Astrocyte (in vitro differentiated cells and primary cell): ENCODE data around the gene PLD1. TPM values are rescaled to one million over a fixed set of nuclear protein-coding genes. Genes with fewer than 3 reads are reported as not detected.

Experiments used
- DNase-seq: peaks from one replicate; pipeline ENCODE4 v3.0.0-alpha.2; 2010; ENCODE audit warnings: low read depth
- FAIRE-seq: peaks from 2 replicates; lab custom pipeline; 2011; peaks lifted over from hg19 to GRCh38; lab: Jason Lieb, UNC
- H2AFZ ChIP-seq: 2 replicates; pipeline ENCODE4 v1.6.0; 2012; ENCODE audit warnings: low read depth, low read length, inconsistent platforms
- H3K27ac ChIP-seq: 2 replicates; pipeline ENCODE4 v1.5.1; 2011; ENCODE audit warnings: low read depth, low read length, inconsistent platforms
- H3K27me3 ChIP-seq: 2 replicates; pipeline ENCODE4 v1.6.0; 2011; ENCODE audit warnings: low read length, inconsistent platforms; ENCODE audit not compliant: insufficient read depth
- H3K36me3 ChIP-seq: 2 replicates; pipeline ENCODE4 v1.5.1; 2011; ENCODE audit warnings: low read length, inconsistent platforms; ENCODE audit not compliant: insufficient read depth
- H3K4me1 ChIP-seq: 2 replicates; pipeline ENCODE4 v1.5.1; 2011; ENCODE audit warnings: low read length, inconsistent platforms; ENCODE audit not compliant: insufficient read depth
- H3K4me2 ChIP-seq: 2 replicates; pipeline ENCODE4 v1.6.0; 2012; ENCODE audit warnings: low read length, inconsistent platforms
- H3K4me3 ChIP-seq: 2 replicates; pipeline ENCODE4 v1.5.1; 2011; ENCODE audit warnings: low read depth, mild to moderate bottlenecking, low read length, inconsistent platforms; ENCODE audit not compliant: insufficient read depth
- H3K79me2 ChIP-seq: 2 replicates; pipeline ENCODE4 v1.6.0; 2012; ENCODE audit warnings: mild to moderate bottlenecking, low read length, inconsistent platforms; ENCODE audit not compliant: insufficient read depth
- H3K9ac ChIP-seq: 2 replicates; pipeline ENCODE4 v1.6.0; 2012; ENCODE audit warnings: mild to moderate bottlenecking, low read length, inconsistent platforms
- H3K9me3 ChIP-seq: 2 replicates; pipeline ENCODE4 v1.5.1; 2012; ENCODE audit warnings: low read depth, mild to moderate bottlenecking, low read length, inconsistent platforms; ENCODE audit not compliant: insufficient read depth
- H4K20me1 ChIP-seq: 2 replicates; pipeline ENCODE4 v1.6.0; 2012; ENCODE audit warnings: low read length, inconsistent platforms; ENCODE audit not compliant: insufficient read depth
- H3K27ac Mint-ChIP-seq: one replicate; pipeline ENCODE4 v1.8.0; 2021; ENCODE audit warnings: mild to moderate bottlenecking, mixed read lengths; ENCODE audit not compliant: unreplicated experiment
- H3K27me3 Mint-ChIP-seq: one replicate; pipeline ENCODE4 v1.8.0; 2021; ENCODE audit warnings: low read depth, mixed read lengths; ENCODE audit not compliant: unreplicated experiment
- H3K36me3 Mint-ChIP-seq: one replicate; pipeline ENCODE4 v1.8.0; 2021; ENCODE audit warnings: low read depth, mixed read lengths; ENCODE audit not compliant: unreplicated experiment
- H3K4me1 Mint-ChIP-seq: one replicate; pipeline ENCODE4 v1.8.0; 2021; ENCODE audit warnings: low read depth, mixed read lengths; ENCODE audit not compliant: unreplicated experiment
- H3K4me3 Mint-ChIP-seq: one replicate; pipeline ENCODE4 v1.8.0; 2021; ENCODE audit warnings: mild to moderate bottlenecking, moderate library complexity, mixed read lengths; ENCODE audit not compliant: unreplicated experiment
- H3K9me3 Mint-ChIP-seq: one replicate; pipeline ENCODE4 v1.8.0; 2021; ENCODE audit warnings: mild to moderate bottlenecking, mixed read lengths; ENCODE audit not compliant: unreplicated experiment
- CTCF ChIP-seq: IDR thresholded peaks from 2 replicates; pipeline ENCODE4 v1.5.1; 2011; ENCODE audit warnings: low read depth, mild to moderate bottlenecking, inconsistent platforms, low read length, moderate library complexity; ENCODE audit not compliant: insufficient read depth
- EZH2 ChIP-seq: IDR thresholded peaks from 2 replicates; pipeline ENCODE4 v1.6.1; 2012; ENCODE audit warnings: mild to moderate bottlenecking, low read length, inconsistent platforms; ENCODE audit not compliant: insufficient read depth
- total RNA-seq: library from RNA; stranded (reverse); gene quantifications from 2 replicates; pipeline ENCODE4 v1.2.1, GENCODE V29; 2021

PLD1 gene
- total RNA-seq, 1 donor from 2014 or later: 21.5 TPM

GRCh38 chr3:171586274-171586673 is 224.0 kb downstream of the PLD1 start:
- DNase-seq (no peak), FAIRE-seq (no peak)
- Histone ChIP-seq H2AFZ (no peak overlapping the region), H3K4me2 (no peak overlapping the region), H4K20me1 (no peaks in the 10 kb centered on the region), H3K4me3 (no peak overlapping the region), H3K9ac (no peak overlapping the region), H3K27me3 (peaks cover 3% of the 10 kb centered on the region), H3K36me3 (no peaks in the 10 kb centered on the region), H3K4me1 (no peaks in the 10 kb centered on the region), H3K79me2 (no peaks in the 10 kb centered on the region), H3K27ac (no peak overlapping the region), H3K9me3 (no peaks in the 10 kb centered on the region)
- TF ChIP-seq CTCF (no peak), EZH2 (no peak)
- H3K4me1 Mint-ChIP-seq: no peaks in the 10 kb centered on the region
- H3K27ac Mint-ChIP-seq: no peak overlapping the region
- H3K27me3 Mint-ChIP-seq: no peaks in the 10 kb centered on the region
- peaks cover 2% of the 10 kb centered on the region for H3K36me3 Mint-ChIP-seq
- H3K9me3 Mint-ChIP-seq: peaks cover 4% of the 10 kb centered on the region
- no peak overlapping the region for H3K4me3 Mint-ChIP-seq

GRCh38 chr3:171585039-171585438 is 225.2 kb downstream of the PLD1 start:
- H3K27me3 ChIP-seq: peaks cover 3% of the 10 kb centered on the region
- no peak for TF ChIP-seq EZH2
- no peak for TF ChIP-seq CTCF
- Mint-ChIP-seq H3K27ac (no peak overlapping the region), H3K27me3 (no peaks in the 10 kb centered on the region), H3K36me3 (peaks cover 2% of the 10 kb centered on the region), H3K4me1 (peaks cover 1% of the 10 kb centered on the region), H3K4me3 (no peak overlapping the region), H3K9me3 (peaks cover 6% of the 10 kb centered on the region)
- no peaks in the 10 kb centered on the region for H3K36me3 ChIP-seq
- no peaks in the 10 kb centered on the region for H3K9me3 ChIP-seq
- no peaks in the 10 kb centered on the region for H3K79me2 ChIP-seq
- H2AFZ ChIP-seq: no peak overlapping the region
- no peaks in the 10 kb centered on the region for H4K20me1 ChIP-seq
- peak; percentile 1 for DNase-seq
- no peak overlapping the region for H3K4me3 ChIP-seq
- H3K4me1 ChIP-seq: no peaks in the 10 kb centered on the region
- H3K27ac ChIP-seq: no peak overlapping the region
- no peak overlapping the region for H3K4me2 ChIP-seq
- no peak for FAIRE-seq
- H3K9ac ChIP-seq: no peak overlapping the region

GRCh38 chr3:171584100-171584499 is 226.2 kb downstream of the PLD1 start:
- no peak overlapping the region for H3K4me3 Mint-ChIP-seq
- H3K9me3 Mint-ChIP-seq: peaks cover 7% of the 10 kb centered on the region
- Histone ChIP-seq H3K27me3 (peaks cover 3% of the 10 kb centered on the region), H3K9me3 (no peaks in the 10 kb centered on the region), H3K4me2 (no peak overlapping the region), H3K4me3 (no peak overlapping the region), H3K4me1 (no peaks in the 10 kb centered on the region), H3K36me3 (no peaks in the 10 kb centered on the region), H3K9ac (no peak overlapping the region), H4K20me1 (no peaks in the 10 kb centered on the region), H2AFZ (no peak overlapping the region), H3K27ac (no peak overlapping the region), H3K79me2 (no peaks in the 10 kb centered on the region)
- TF ChIP-seq EZH2 (no peak), CTCF (no peak)
- FAIRE-seq (no peak), DNase-seq (no peak)
- H3K36me3 Mint-ChIP-seq: peaks cover 2% of the 10 kb centered on the region
- H3K27ac Mint-ChIP-seq: no peak overlapping the region
- peaks cover 1% of the 10 kb centered on the region for H3K4me1 Mint-ChIP-seq
- no peaks in the 10 kb centered on the region for H3K27me3 Mint-ChIP-seq
